GM21825 (cell line): ENCODE measurements around the gene OSBPL9.

Experiments
- ATAC-seq: cut with Tn5 transposase; IDR thresholded peaks from one replicate; pipeline ENCODE4 v1.9.1; 2021; ENCODE audit warnings: mild to moderate bottlenecking, moderate library complexity; ENCODE audit not compliant: unreplicated experiment

Gene OSBPL9

GRCh38 chr1:51661081-51661518, 44.2 kb downstream of the OSBPL9 start:
- no peak for ATAC-seq

DNA sequence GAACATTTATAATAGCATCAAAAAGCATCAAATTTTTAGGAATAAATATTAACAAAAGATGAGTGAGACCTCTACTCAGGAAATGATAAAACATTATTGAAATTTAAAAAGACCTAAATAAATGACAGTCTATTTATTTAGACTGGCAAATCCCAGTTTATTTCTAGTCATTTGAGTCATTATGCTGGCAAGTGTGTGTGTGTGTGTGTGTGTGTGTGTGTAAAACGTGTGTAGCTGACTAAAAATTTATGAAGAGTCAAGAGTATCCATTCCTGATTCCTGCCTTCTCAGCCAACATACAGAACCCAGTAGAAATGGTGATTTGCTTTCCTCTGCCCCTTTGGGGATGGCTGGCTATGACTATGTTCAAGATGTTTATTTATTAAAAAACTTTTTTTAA, 46.2 kb downstream of the OSBPL9 start:
- ATAC-seq, result no peak

DNA sequence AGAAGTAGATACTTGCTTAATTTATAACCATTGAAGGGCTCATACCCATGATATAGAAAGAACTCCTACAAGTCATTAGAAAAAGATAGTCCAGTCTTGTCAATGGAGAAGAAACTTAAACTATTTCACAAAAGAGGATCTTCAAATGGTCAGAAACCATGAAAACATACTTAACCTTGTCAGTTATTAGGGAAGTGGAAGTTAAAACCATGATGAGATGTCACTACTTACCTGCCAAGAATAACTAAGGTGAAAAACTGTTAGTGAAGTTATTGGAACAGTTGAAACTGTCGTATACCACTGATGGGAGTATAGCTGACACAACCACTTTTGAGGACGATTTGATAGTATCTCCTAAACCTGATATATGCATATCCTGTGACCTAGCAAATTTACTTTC, 46.8 kb downstream of the OSBPL9 start:
- ATAC-seq, result no peak

- no peak for ATAC-seq
Observed at GRCh38 chr1:51664421-51665240, 47.7 kb downstream of the OSBPL9 start.

GRCh38 chr1:51666478-51666877, 49.6 kb downstream of the OSBPL9 start:
- no peak for ATAC-seq

- ATAC-seq, result no peak
Observed at GRCh38 chr1:51667561-51667960, 50.7 kb downstream of the OSBPL9 start.

- ATAC-seq, result no peak
Observed at GRCh38 chr1:51669272-51669671, 52.4 kb downstream of the OSBPL9 start.

DNA sequence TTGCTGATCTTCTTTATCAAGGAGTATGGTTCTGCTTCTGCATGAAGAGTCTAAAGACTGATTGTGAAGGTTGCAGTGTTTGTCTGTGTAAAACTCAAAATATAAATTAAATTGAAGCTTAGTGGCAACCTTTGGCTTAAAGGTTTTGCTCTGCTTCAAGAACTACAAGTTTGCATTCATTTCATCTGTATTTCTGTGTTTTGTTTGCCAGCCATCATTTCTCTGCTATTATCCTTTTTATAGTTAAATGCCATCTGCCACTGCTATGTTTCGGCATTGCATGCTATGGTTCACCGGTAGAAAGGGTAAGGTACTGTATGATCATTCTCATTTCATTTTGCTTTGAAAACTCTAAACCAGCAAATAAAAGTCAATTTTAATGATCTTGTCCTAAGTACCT, 52.9 kb downstream of the OSBPL9 start:
- no peak for ATAC-seq

GRCh38 chr1:51671527-51672325, 54.8 kb downstream of the OSBPL9 start:
- no peak for ATAC-seq

DNA sequence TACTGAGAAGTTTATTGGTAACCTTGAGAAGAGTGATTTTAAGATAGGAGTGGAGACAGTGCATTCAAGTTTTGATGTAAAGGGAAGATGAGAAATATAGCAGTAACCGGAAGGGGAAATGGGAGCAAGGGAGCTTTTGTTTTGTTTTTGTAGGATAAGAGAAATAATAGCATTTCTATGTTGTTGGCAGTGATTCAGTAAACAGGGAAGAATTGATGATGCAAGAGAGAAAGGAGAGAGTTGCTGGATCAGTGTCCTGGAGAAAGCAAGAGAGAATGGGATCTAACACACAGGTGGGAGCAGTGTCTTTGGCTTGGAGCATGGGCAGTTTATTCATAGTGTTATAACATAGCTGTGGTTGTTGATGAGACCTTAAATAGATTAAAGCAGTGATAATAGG, 56.4 kb downstream of the OSBPL9 start:
- ATAC-seq, result no peak

- ATAC-seq, result no peak
Observed at GRCh38 chr1:51675177-51675780, 58.4 kb downstream of the OSBPL9 start.

DNA sequence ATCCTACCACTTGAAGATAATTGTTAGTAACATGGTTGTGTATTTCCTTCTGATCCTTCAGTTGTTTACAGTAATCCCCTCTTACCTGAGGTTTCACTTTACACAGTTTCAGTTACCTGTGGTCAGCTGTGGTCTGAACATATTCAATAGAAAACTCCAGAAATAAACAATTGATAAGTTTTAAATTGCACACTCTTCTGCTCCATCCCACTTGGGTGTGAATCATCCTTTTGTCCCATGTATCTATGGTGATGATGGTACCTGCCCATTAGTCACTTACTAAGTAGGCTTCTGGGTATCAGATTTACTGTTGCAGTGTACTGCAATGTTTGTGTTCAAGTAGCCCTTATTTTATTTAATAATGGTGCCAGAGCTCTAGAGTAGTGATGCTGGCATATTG, 62.5 kb downstream of the OSBPL9 start:
- no peak for ATAC-seq

DNA sequence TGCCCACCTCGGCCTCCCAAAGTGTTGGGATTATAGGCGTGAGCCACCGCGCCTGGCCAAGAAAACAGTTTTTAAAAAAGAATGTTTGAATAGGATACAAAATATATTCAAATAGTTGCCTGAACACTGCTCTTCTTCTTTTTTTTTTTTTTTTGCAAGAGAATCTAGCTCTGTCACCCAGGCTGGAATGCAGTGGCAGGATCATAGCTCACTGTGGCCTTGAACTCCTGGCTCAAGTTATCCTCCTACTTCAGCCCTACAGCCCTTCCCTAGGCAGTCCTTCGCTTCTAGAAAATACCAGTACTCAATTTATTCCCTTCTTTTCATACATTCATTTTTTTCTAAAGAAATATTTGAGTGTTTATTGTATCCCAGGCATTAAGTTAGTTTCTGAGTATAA, 67.9 kb downstream of the OSBPL9 start:
- no peak for ATAC-seq

- ATAC-seq, result no peak
Observed at GRCh38 chr1:51686450-51686849, 69.6 kb downstream of the OSBPL9 start.

- no peak for ATAC-seq
Observed at GRCh38 chr1:51689075-51689440, 72.2 kb downstream of the OSBPL9 start.

- no peak for ATAC-seq
Observed at GRCh38 chr1:51689643-51690042, 72.8 kb downstream of the OSBPL9 start.

DNA sequence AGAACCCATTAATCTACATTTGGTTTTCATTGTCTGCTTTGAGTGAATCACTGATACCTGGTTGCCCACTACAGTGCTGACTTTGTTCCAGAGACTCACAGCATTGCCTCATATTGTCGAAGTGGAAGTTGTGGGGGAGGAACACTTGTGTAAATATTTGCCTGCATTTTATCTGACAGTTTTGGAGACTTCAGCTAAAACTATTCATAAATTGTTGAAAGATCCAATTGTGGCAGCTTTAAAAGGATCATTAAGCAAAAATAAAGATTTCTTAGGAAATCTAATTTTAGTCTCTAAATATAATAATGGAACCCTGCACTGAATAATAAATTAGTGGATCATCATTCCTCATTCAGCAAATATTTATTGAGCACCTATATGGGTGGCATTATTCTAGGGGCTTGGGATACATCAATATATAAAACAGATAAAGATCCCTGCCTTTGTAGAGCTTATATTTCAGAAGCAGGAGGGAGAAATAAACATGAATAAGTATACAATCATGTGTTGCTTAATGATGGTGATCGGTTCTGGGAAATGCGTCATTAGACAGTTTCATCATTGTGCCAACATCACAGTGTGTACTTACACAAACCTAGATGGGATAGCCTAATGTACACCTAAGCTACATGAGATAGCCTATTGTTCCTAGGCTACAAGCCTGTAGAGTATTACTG, 73.5 kb downstream of the OSBPL9 start:
- no peak for ATAC-seq

- ATAC-seq, result no peak
Observed at GRCh38 chr1:51691920-51692319, 75.0 kb downstream of the OSBPL9 start.

DNA sequence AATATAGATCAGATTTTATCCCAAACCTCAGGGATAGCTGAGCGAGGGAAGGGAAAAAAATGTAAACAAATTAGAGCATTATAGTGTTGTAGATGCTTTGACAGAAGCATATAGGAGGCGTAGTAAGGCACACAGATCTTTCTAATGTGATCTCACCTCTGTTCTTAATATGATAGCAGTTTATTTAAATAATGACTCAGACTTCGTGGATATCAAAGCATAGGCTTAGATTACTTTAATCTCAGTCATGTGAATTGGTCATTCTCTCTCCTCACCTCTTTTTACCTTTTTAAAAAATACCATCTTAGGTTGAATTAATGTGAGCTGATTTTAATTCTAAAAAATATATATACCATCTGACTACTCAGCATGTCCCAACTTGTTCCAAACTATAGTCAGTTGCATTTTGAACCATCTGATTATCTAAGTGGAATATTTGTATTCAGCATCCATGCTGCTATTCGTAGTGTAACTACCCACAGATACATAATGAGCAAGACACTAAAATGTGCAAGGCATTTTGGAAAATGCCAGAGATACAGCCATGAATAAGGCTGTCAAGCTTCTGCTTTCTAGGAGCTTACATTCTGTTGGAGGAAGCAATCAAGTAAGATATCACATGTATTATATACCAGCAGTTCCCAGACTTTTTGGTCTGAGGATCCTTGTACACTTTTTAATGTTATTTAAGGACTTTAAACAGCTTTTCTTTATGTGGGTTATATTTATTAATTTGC, 76.7 kb downstream of the OSBPL9 start:
- no peak for ATAC-seq

GRCh38 chr1:51697166-51697565, 80.3 kb downstream of the OSBPL9 start:
- ATAC-seq, result no peak

GRCh38 chr1:51699391-51699790, 82.5 kb downstream of the OSBPL9 start:
- ATAC-seq, result no peak
